Panc1 (cell line): ENCODE measurements around the gene HEXD. TPM values are rescaled to one million over a fixed set of nuclear protein-coding genes. Genes with fewer than 3 reads are reported as not detected.

Experiments
- ATAC-seq: fragments of 200-7000 bp; cut with Tn5 transposase; 2 replicates; pipeline ENCODE4 v1.9.1; 2020; ENCODE audit warnings: mild to moderate bottlenecking, moderate library complexity
- BruUV-seq: library from RNA; stranded (reverse); fragments of 400-500 nt; replicated peaks from 2 replicates; lab custom pipeline; 2021; lab: Mats Ljungman, UMichigan
- CTCF ChIA-PET: fragments of 300-600 bp; sonication (Branson Sonifier 250); formaldehyde crosslinking; loops from one replicate; lab custom pipeline; 2022; ENCODE audit warnings: antibody characterized with exemption; lab: Charles Lee
- POLR2A ChIA-PET: fragments of 300-600 bp; sonication (Branson Sonifier 250); formaldehyde crosslinking; loops from one replicate; lab custom pipeline; 2022; ENCODE audit warnings: antibody characterized with exemption; lab: Charles Lee
- DNase-seq: peaks from one replicate; pipeline ENCODE4 v3.0.0-alpha.2; 2010; ENCODE audit warnings: low read depth, low spot score
- H3K27ac ChIP-seq: 2 replicates; pipeline ENCODE4 v1.5.1; 2011; ENCODE audit warnings: mild to moderate bottlenecking, low read length, inconsistent platforms
- H3K27me3 ChIP-seq: fragments of 200-500 bp; sonication (Bioruptor generic); 2 replicates; pipeline ENCODE4 v1.6.0; 2014; ENCODE audit warnings: low read length, inconsistent platforms; ENCODE audit not compliant: control insufficient read depth, insufficient read depth
- H3K36me3 ChIP-seq: fragments of 200-500 bp; sonication (Bioruptor generic); 2 replicates; pipeline ENCODE4 v1.5.1; 2014; ENCODE audit warnings: inconsistent platforms, mild to moderate bottlenecking, low read length, moderate library complexity; ENCODE audit not compliant: control insufficient read depth, insufficient read depth
- H3K4me1 ChIP-seq: 2 replicates; pipeline ENCODE4 v1.5.1; 2011; ENCODE audit warnings: inconsistent platforms, mild to moderate bottlenecking, low read length, moderate library complexity; ENCODE audit not compliant: control insufficient read depth, insufficient read depth
- H3K4me3 ChIP-seq, 2 experiments: 2 replicates each; pipeline ENCODE4 v1.5.1; 2011 to 2012; ENCODE audit warnings: low read depth in 2 of 2, low read length in 2 of 2, mild to moderate bottlenecking in 2 of 2, inconsistent platforms in 1 of 2, moderate library complexity in 1 of 2
- H3K9me3 ChIP-seq: fragments of 200-500 bp; sonication (Bioruptor generic); 2 replicates; pipeline ENCODE4 v1.5.1; 2014; ENCODE audit warnings: low read depth, mild to moderate bottlenecking, inconsistent platforms, low read length, moderate library complexity; ENCODE audit not compliant: control insufficient read depth, insufficient read depth
- CTCF ChIP-seq: fragments of 450-650 bp; IDR thresholded peaks from 2 replicates; pipeline ENCODE4 v1.5.1; 2017; ENCODE audit warnings: mild to moderate bottlenecking
- POLR2AphosphoS5 ChIP-seq: IDR thresholded peaks from 2 replicates; pipeline ENCODE4 v1.6.1; 2012; ENCODE audit warnings: mild to moderate bottlenecking, low read depth, low read length, moderate library complexity
- REST ChIP-seq, 2 experiments: IDR thresholded peaks; 2 replicates each; pipeline ENCODE4 v1.6.1; 2011 to 2012; ENCODE audit warnings: low read depth in 2 of 2, control low read depth in 1 of 2, low read length in 1 of 2, mild to moderate bottlenecking in 1 of 2, moderate library complexity in 1 of 2; ENCODE audit not compliant: insufficient read depth in 1 of 2
- SIN3A ChIP-seq: IDR thresholded peaks from 2 replicates; pipeline ENCODE4 v1.6.1; 2012; ENCODE audit warnings: low read depth, mild to moderate bottlenecking, low read length, moderate library complexity, borderline replicate concordance; ENCODE audit not compliant: insufficient read depth
- TCF7L2 ChIP-seq: IDR thresholded peaks from 2 replicates; pipeline ENCODE4 v1.6.1; 2011; ENCODE audit warnings: mild to moderate bottlenecking, low read depth, low read length, inconsistent platforms
- in situ Hi-C: cut with HindIII; loops from 2 replicates; pipeline ENCODE4 v1.10.0; 2016; ENCODE audit warnings: low sequenced_read_pairs, low pct_unique_long_range_greater_than_20kb
- intact Hi-C: fragments of 100-400 bp; cut with micrococcal nuclease; formaldehyde crosslinking; loops from one replicate; pipeline ENCODE4 v1.10.0; 2022; ENCODE audit not compliant: unreplicated experiment
- total RNA-seq: library from RNA; stranded (reverse); gene quantifications from one replicate; pipeline ENCODE4 v1.2.1, GENCODE V29; 2021; ENCODE audit not compliant: unreplicated experiment

Gene HEXD
- total RNA-seq, 1 experiment from 2014 or later: 25.6 TPM

GRCh38 chr17:82447876-82448275 lies 29.7 kb downstream of the HEXD start:
- BruUV-seq: no TSS peak
- TF ChIP-seq POLR2AphosphoS5 (no peak), REST (IDR thresholded peaks at IDR 0.05; ENCODE audit: insufficient read depth in 1 of 2, low read depth in 2 of 2, low read length in 1 of 2) (no peak), TCF7L2 (no peak), CTCF (no peak), SIN3A (no peak)
- no peaks in the 10 kb centered on the region; the same call in 1 of the 2 replicates for H3K36me3 ChIP-seq
- DNase-seq (no peak), ATAC-seq (no peak)
- no peaks in the 10 kb centered on the region for H3K9me3 ChIP-seq
- H3K27ac ChIP-seq: no peak overlapping the region
- in situ Hi-C loops (no loop called here), intact Hi-C loops (no loop called here)
- H3K4me3 ChIP-seq: no peak overlapping the region
- ChIA-PET CTCF (no interaction called here), POLR2A (no interaction called here)
- H3K4me1 ChIP-seq: peaks cover 21% of the 10 kb centered on the region
- no peaks in the 10 kb centered on the region for H3K27me3 ChIP-seq

- in situ Hi-C loops: no loop called here
- peaks cover 21% of the 10 kb centered on the region for H3K4me1 ChIP-seq
- peak overlapping the region; percentile 79 to 98 for H3K4me3 ChIP-seq
- H3K9me3 ChIP-seq: no peaks in the 10 kb centered on the region
- ATAC-seq (no peak), DNase-seq (no peak)
- peak overlapping the region; percentile 78 for H3K27ac ChIP-seq
- no peaks in the 10 kb centered on the region for H3K27me3 ChIP-seq
- H3K36me3 ChIP-seq: no peaks in the 10 kb centered on the region; the same call in 1 of the 2 replicates
- intact Hi-C loops: no loop called here
- TF ChIP-seq CTCF (no peak), REST (IDR thresholded peaks at IDR 0.05; ENCODE audit: insufficient read depth in 1 of 2, low read depth in 2 of 2, low read length in 1 of 2) (no peak), SIN3A (no peak), TCF7L2 (no peak), POLR2AphosphoS5 (no peak)
- CTCF ChIA-PET: no interaction called here
- POLR2A ChIA-PET: no interaction called here
- BruUV-seq: no TSS peak
Observed at GRCh38 chr17:82449131-82449882, 31.2 kb downstream of the HEXD start.
